Hepatocyte (in vitro differentiated cells): ENCODE results near the gene TRPM6. TPM values are rescaled to one million over a fixed set of nuclear protein-coding genes. Genes with fewer than 3 reads are reported as not detected.
A peak's percentile ranks its signal among the peaks of the same experiment; 100 is the strongest.
"Not testable (repeated sequence)": the region's sequence is repeated elsewhere in the genome, so short reads cannot be mapped to it uniquely, and the experiment has no call there.

ENCODE experiments used
- DNase-seq: peaks from one replicate; pipeline ENCODE4 v3.0.0-alpha.2; 2016; ENCODE audit warnings: low spot score
- H2AFZ ChIP-seq: fragments of 200-600 bp; sonication (generic); 2 replicates; pipeline ENCODE4 v1.6.0; 2016; ENCODE audit warnings: antibody characterized with exemption, mild to moderate bottlenecking
- H3K27ac ChIP-seq: fragments of 200-600 bp; sonication (generic); 2 replicates; pipeline ENCODE4 v1.5.1; 2016; ENCODE audit warnings: mild to moderate bottlenecking
- H3K27me3 ChIP-seq: fragments of 200-600 bp; sonication (generic); 2 replicates; pipeline ENCODE4 v1.6.1; 2016
- H3K36me3 ChIP-seq: fragments of 200-600 bp; sonication (generic); replicated peaks from 2 replicates; pipeline ENCODE4 v1.5.1; 2016; ENCODE audit warnings: low read depth; ENCODE audit not compliant: insufficient read depth
- H3K4me1 ChIP-seq: fragments of 200-600 bp; sonication (generic); 2 replicates; pipeline ENCODE4 v1.5.1; 2016; ENCODE audit warnings: mild to moderate bottlenecking, moderate library complexity; ENCODE audit not compliant: insufficient read depth
- H3K4me2 ChIP-seq: fragments of 200-600 bp; sonication (generic); 2 replicates; pipeline ENCODE4 v1.6.0; 2016
- H3K4me3 ChIP-seq: fragments of 200-600 bp; sonication (generic); 2 replicates; pipeline ENCODE4 v1.5.1; 2016; ENCODE audit warnings: mild to moderate bottlenecking
- H3K79me2 ChIP-seq: fragments of 200-600 bp; sonication (generic); 2 replicates; pipeline ENCODE4 v1.6.0; 2017; ENCODE audit warnings: mild to moderate bottlenecking
- H3K9me2 ChIP-seq: fragments of 200-600 bp; sonication (generic); replicated peaks from 2 replicates; pipeline ENCODE4 v1.6.0; 2017; ENCODE audit warnings: mild to moderate bottlenecking; ENCODE audit not compliant: insufficient read depth
- H3K9me3 ChIP-seq: fragments of 200-600 bp; sonication (generic); 2 replicates; pipeline ENCODE4 v1.5.1; 2016; ENCODE audit warnings: low read depth, mild to moderate bottlenecking
- H4K20me1 ChIP-seq: fragments of 200-600 bp; sonication (generic); 2 replicates; pipeline ENCODE4 v1.6.0; 2016; ENCODE audit warnings: mild to moderate bottlenecking; ENCODE audit not compliant: insufficient read depth, poor library complexity, severe bottlenecking
- EZH2 ChIP-seq: fragments of 200-600 bp; sonication (generic); IDR thresholded peaks from 2 replicates; pipeline ENCODE4 v1.6.1; 2016; ENCODE audit warnings: antibody characterized with exemption, mild to moderate bottlenecking, borderline replicate concordance
- EZH2phosphoT487 ChIP-seq: fragments of 200-600 bp; sonication (generic); IDR thresholded peaks from one replicate; pipeline ENCODE4 v1.6.1; 2018; ENCODE audit warnings: antibody characterized with exemption, mild to moderate bottlenecking, low read depth, moderate library complexity; ENCODE audit not compliant: unreplicated experiment, severe bottlenecking
- WGBS: methylation state at CpG from one replicate; pipeline ENCODE4 v1.1.6; 2016; ENCODE audit warnings: low lambda C conversion rate; ENCODE audit errors: missing lambda C conversion rate; 5-methylcytosine and 5-hydroxymethylcytosine counted together
- polyA plus RNA-seq: library from polyadenylated mRNA; unstranded; fragments of >200 nt; fragmentation: Nextera tagmentation; extraction: Ambion mirVana; gene quantifications from 2 replicates; pipeline ENCODE4 v1.2.1, GENCODE V29; 2016
- total RNA-seq: library from RNA; depleted of rRNA; stranded (reverse); fragments of >200 nt; gene quantifications from 2 replicates; pipeline ENCODE4 v1.2.3, GENCODE V29; 2014
- TF ChIP-seq, protein P1 (sequence below): fragments of 200-600 bp; sonication (generic); IDR thresholded peaks from 2 replicates; pipeline ENCODE4 v1.5.1; 2016; ENCODE audit warnings: antibody characterized with exemption, mild to moderate bottlenecking; ENCODE audit not compliant: poor library complexity

Gene TRPM6
- total and polyA plus RNA-seq, 2 experiments from 2014 or later: 3.7 to 19.0 TPM

DNA sequence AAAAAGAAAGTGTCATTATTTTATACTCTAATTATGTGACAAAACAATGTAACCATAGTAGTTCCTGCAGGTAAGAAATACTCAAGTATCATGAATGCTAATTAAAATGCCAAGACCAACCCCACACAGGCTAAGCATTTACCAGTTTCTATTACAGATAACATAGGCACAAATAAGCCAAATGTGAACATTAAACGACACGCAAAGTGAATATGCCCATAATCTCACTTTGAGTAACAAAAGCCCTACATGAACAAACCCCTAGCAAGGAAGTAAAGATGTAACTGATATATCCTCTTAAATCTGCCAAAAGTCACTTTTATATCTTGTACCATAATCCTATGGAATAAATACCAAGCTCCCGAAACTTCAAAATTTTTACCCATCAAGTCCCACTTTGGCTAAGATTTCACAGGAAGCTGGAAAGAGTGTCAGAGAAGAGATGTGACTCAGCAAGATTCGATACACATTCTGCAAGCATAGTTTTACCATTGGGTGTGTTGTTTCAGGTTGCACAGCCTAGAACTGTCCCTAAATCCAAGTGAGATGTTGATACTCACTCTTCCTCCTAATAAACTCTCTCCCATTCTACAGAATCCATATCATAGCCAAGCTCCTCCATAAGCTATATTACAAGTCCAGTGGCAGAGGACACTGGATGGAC lies 28.8 kb downstream of the TRPM6 start:
- Histone ChIP-seq H3K36me3 (no peaks in the 10 kb centered on the region), H3K27ac (peak overlapping the region; percentile 74), H2AFZ (no peak overlapping the region), H3K79me2 (no peaks in the 10 kb centered on the region), H3K4me1 (peaks cover 14% of the 10 kb centered on the region), H3K9me3 (no peaks in the 10 kb centered on the region), H3K4me2 (no peak overlapping the region), H3K4me3 (no peak overlapping the region), H3K27me3 (no peaks in the 10 kb centered on the region), H3K9me2 (no peaks in the 10 kb centered on the region), H4K20me1 (no peaks in the 10 kb centered on the region)
- TF ChIP-seq EZH2 (no peak), EZH2phosphoT487 (no peak)
- TF ChIP-seq, protein P1, sequence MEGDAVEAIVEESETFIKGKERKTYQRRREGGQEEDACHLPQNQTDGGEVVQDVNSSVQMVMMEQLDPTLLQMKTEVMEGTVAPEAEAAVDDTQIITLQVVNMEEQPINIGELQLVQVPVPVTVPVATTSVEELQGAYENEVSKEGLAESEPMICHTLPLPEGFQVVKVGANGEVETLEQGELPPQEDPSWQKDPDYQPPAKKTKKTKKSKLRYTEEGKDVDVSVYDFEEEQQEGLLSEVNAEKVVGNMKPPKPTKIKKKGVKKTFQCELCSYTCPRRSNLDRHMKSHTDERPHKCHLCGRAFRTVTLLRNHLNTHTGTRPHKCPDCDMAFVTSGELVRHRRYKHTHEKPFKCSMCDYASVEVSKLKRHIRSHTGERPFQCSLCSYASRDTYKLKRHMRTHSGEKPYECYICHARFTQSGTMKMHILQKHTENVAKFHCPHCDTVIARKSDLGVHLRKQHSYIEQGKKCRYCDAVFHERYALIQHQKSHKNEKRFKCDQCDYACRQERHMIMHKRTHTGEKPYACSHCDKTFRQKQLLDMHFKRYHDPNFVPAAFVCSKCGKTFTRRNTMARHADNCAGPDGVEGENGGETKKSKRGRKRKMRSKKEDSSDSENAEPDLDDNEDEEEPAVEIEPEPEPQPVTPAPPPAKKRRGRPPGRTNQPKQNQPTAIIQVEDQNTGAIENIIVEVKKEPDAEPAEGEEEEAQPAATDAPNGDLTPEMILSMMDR: no peak
- DNase-seq: no peak
- 77% methylated on average over 4 of the region's 4 CpGs for WGBS

DNA sequence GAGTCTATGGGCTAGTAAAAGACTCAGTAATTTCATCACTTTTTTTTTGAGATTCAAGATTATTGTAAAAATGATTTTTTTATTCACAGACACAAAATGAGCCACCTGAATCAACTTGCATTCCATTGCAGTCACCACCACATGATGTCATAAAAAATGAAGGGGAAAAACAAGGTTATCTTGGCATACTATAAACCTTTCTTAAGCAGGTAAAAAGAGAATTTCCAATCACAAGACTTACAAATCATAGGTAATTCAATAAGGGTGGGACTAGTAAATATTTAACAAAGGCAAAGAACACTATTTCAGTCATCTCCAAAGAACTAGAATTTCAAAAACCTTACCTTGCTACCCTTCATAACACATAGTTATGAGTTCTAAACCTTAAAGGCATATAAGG lies 30.7 kb downstream of the TRPM6 start:
- peak overlapping the region; percentile 89 for H3K27ac ChIP-seq
- TF ChIP-seq, protein P1: no peak
- TF ChIP-seq EZH2phosphoT487: no peak
- no peak for TF ChIP-seq EZH2

DNA sequence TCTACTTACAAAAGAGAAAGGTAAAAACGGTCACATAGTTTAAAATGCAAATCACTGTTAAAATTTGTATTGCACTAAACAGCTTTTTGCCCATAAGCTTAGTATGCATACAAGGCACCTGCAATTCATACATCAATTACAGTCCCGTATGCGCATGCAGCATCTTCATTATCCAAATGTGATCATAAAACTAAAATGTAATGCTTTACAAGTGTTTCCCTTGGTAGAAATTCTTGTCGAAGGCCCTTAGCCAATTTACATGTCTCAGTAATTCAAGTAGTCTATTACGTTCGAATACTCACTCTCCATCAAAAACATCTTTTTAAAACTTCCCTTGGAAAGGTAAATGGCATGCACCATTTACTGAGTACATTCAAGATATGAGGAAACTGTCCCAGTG lies 32.6 kb downstream of the TRPM6 start:
- H3K4me1 ChIP-seq: peaks cover 14% of the 10 kb centered on the region
- H3K9me3 ChIP-seq: no peaks in the 10 kb centered on the region
- peak overlapping the region; percentile 89 for H3K27ac ChIP-seq
- H2AFZ ChIP-seq: no peak overlapping the region
- TF ChIP-seq EZH2phosphoT487 (no peak), EZH2 (no peak)
- TF ChIP-seq, protein P1: no peak
- DNase-seq: no peak
- no peak overlapping the region for H3K4me2 ChIP-seq
- no peaks in the 10 kb centered on the region for H3K9me2 ChIP-seq
- H3K4me3 ChIP-seq: no peak overlapping the region
- H3K79me2 ChIP-seq: no peaks in the 10 kb centered on the region
- no peaks in the 10 kb centered on the region for H3K27me3 ChIP-seq
- H4K20me1 ChIP-seq: no peaks in the 10 kb centered on the region
- WGBS: 95% methylated on average over 6 of the region's 6 CpGs
- H3K36me3 ChIP-seq: no peaks in the 10 kb centered on the region

More for the DNA sequence above, 30.7 kb downstream of the TRPM6 start:
- peak overlapping the region; percentile 12 for H3K4me2 ChIP-seq
- no peaks in the 10 kb centered on the region for H3K27me3 ChIP-seq
- no peak overlapping the region for H2AFZ ChIP-seq
- peaks cover 14% of the 10 kb centered on the region for H3K4me1 ChIP-seq
- H3K4me3 ChIP-seq: no peak overlapping the region
- H3K9me2 ChIP-seq: no peaks in the 10 kb centered on the region
- peak; percentile 11 for DNase-seq
- no peaks in the 10 kb centered on the region for H3K36me3 ChIP-seq
- no peaks in the 10 kb centered on the region for H3K9me3 ChIP-seq
- no peaks in the 10 kb centered on the region for H4K20me1 ChIP-seq
- no peaks in the 10 kb centered on the region for H3K79me2 ChIP-seq

DNA sequence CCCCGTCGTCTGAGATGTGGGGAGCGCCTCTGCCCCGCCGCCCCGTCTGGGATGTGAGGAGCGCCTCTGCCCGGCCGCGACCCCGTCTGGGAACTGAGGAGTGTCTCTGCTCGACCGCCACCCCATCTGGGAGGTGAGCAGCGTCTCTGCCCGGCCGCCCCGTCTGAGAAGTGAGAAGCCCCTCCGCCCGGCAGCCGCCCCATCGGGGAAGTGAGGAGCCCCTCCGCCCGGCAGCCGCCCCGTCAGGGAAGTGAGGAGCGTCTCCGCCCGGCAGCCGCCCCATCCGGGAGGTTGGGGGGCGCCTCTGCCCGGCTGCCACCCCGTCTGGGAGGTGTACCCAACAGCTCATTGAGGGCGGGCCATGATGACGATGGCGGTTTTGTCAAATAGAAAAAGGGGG lies 34.7 kb downstream of the TRPM6 start:
- not testable (repeated sequence) for H3K79me2 ChIP-seq, H3K27ac ChIP-seq, DNase-seq, H3K9me3 ChIP-seq, H4K20me1 ChIP-seq, H2AFZ ChIP-seq, H3K36me3 ChIP-seq, H3K4me2 ChIP-seq, H3K4me3 ChIP-seq, H3K27me3 ChIP-seq, H3K9me2 ChIP-seq
- WGBS: 98% methylated on average over 22 of the region's 36 CpGs
- H3K4me1 ChIP-seq: peaks cover 14% of the 10 kb centered on the region
